Right lobe of liver (tissue), 6 donors: ENCODE data around the gene NALF2. TPM values are rescaled to one million over a fixed set of nuclear protein-coding genes. Genes with fewer than 3 reads are reported as not detected.

ENCODE experiments used
- ATAC-seq, 4 donors: fragments of 200-7000 bp; cut with Tn5 transposase; one replicate each; pipeline ENCODE4 v1.9.1; 2020; ENCODE audit warnings: mild to moderate bottlenecking in 4 of 4, moderate library complexity in 4 of 4
- DNase-seq, 3 donors: peaks; one replicate each; pipeline ENCODE4 v3.0.0-alpha.2; 2020
- H3K27ac ChIP-seq, 3 donors: fragments of 200-600 bp; one replicate each; pipeline ENCODE4 v1.8.0; 2022
- H3K27me3 ChIP-seq, 2 donors: fragments of 200-600 bp; one replicate each; pipeline ENCODE4 v1.8.0; 2022
- H3K36me3 ChIP-seq, 4 donors: fragments of 200-600 bp; sonication (generic) in 1 of 4; one replicate each; pipeline versions ENCODE4 v1.5.1 to v1.8.0; 2017 to 2022; ENCODE audit warnings: control low read depth in 1 of 4
- H3K4me1 ChIP-seq, 4 donors: fragments of 200-600 bp; sonication (generic) in 1 of 4; one replicate each; pipeline versions ENCODE4 v1.5.1 to v1.8.0; 2017 to 2022; ENCODE audit warnings: control low read depth in 1 of 4
- H3K4me3 ChIP-seq, 3 donors: fragments of 200-600 bp; one replicate each; pipeline ENCODE4 v1.8.0; 2022
- H3K9me3 ChIP-seq, 4 donors: fragments of 200-600 bp; sonication (generic) in 1 of 4; one replicate each; pipeline versions ENCODE4 v1.5.1 to v1.8.0; 2017 to 2022; ENCODE audit warnings: control low read depth in 1 of 4
- CTCF ChIP-seq, 4 donors: fragments of 200-600 bp in 3 of 4; fragments of 450-650 bp in 1 of 4; IDR thresholded peaks; one replicate each; pipeline versions ENCODE4 v1.5.1 to v1.8.0; 2016 to 2022; ENCODE audit warnings: antibody characterized with exemption in 4 of 4, mild to moderate bottlenecking in 2 of 4
- POLR2A ChIP-seq: fragments of 450-650 bp; IDR thresholded peaks from one replicate; pipeline ENCODE4 v1.6.1; 2017; ENCODE audit warnings: antibody characterized with exemption, mild to moderate bottlenecking
- WGBS: methylation state at CpG from one replicate; pipeline ENCODE4 v1.1.6; 2018; ENCODE audit warnings: low coverage, low lambda C conversion rate; ENCODE audit not compliant: insufficient coverage; ENCODE audit errors: missing lambda C conversion rate; 5-methylcytosine and 5-hydroxymethylcytosine counted together
- intact Hi-C, 2 donors: fragments of 100-400 bp; cut with DNase I; formaldehyde crosslinking; loops; one replicate each; pipeline versions ENCODE4 v1.11.2 to v1.14.1; 2022
- total RNA-seq, 6 experiments: library from RNA; depleted of rRNA in 2 of 6; stranded (reverse); fragments of >200 nt in 2 of 6; fragmentation: NEBNext Ultra II Directional in 3 of 6; extraction: Animal tissue kit (Norgen Biotek cat#: 25700) in 3 of 6; gene quantifications; one replicate each; pipeline versions ENCODE4 v1.1.0 to v1.2.4, GENCODE V29; 2016 to 2023
- donor health status: DM: no; HTN: yes; CAD: no.
- donor health status: DM: no; HTN: no; CAD: no.
- donor health status: DM: no; HTN: no; CAD: no.
- donor health status: DM: no; HTN: yes; CAD: no.
- donor health status: DM: no; HTN: yes; CAD: no.

The NALF2 gene
- total RNA-seq, 6 experiments from 2014 or later = 0.13 to 0.40 (median 0.20) TPM

- H3K27ac ChIP-seq = no peak overlapping the region
- intact Hi-C loops = no loop called here
- H3K9me3 ChIP-seq = no peaks in the 10 kb centered on the region
- H3K4me1 ChIP-seq = no peaks in the 10 kb centered on the region
- no peak for DNase-seq
- no peak overlapping the region for H3K4me3 ChIP-seq
- 52% methylated on average over 4 of the region's 4 CpGs for WGBS
- H3K27me3 ChIP-seq = peaks cover 0 to 3% of the 10 kb centered on the region in 2 donors
- TF ChIP-seq CTCF (IDR thresholded peaks at IDR 0.05) (no peak), POLR2A (no peak)
- no peak for ATAC-seq
- no peaks in the 10 kb centered on the region for H3K36me3 ChIP-seq
These were observed 48.4 kb downstream of the NALF2 start for GRCh38 chrX:69552512-69552911.

Other genes with a start within 250 kb of the NALF2 start
- gene EDA, start 111.8 kb downstream of the NALF2 start, total RNA-seq = 1 to 10 TPM; 1.7 to 2.7 (median 2.1) TPM